ENCODE results near the gene MEI1. TPM values are rescaled to one million over a fixed set of nuclear protein-coding genes. Genes with fewer than 3 reads are reported as not detected.

The MEI1 gene
- total RNA-seq, 4 donors from 2014 or later: under 0.01 to 1.8 (median 0.44) TPM; not detected in 1

DNA sequence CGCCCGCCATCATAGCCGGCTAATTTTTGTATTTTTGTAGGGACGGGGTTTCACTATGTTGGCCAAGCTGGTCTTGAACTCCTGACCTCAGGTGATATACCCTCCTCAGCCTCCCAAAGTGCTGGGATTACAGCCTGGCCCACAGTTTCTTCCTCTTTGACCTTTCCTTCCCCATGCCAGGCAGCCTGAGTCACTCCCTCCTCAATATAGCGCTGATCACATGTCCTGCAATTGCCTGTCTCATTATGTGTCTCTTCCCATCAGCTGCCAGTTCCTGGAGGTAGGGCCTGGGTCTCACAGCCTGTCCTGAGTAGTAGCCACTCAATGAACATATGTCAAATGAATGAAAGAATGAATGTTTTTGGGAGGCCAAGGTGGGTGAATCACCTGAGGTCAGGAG lies 58.2 kb downstream of the MEI1 start:
- no peak for TF ChIP-seq EP300 (IDR thresholded peaks at IDR 0.05)
- TF ChIP-seq, protein P1, sequence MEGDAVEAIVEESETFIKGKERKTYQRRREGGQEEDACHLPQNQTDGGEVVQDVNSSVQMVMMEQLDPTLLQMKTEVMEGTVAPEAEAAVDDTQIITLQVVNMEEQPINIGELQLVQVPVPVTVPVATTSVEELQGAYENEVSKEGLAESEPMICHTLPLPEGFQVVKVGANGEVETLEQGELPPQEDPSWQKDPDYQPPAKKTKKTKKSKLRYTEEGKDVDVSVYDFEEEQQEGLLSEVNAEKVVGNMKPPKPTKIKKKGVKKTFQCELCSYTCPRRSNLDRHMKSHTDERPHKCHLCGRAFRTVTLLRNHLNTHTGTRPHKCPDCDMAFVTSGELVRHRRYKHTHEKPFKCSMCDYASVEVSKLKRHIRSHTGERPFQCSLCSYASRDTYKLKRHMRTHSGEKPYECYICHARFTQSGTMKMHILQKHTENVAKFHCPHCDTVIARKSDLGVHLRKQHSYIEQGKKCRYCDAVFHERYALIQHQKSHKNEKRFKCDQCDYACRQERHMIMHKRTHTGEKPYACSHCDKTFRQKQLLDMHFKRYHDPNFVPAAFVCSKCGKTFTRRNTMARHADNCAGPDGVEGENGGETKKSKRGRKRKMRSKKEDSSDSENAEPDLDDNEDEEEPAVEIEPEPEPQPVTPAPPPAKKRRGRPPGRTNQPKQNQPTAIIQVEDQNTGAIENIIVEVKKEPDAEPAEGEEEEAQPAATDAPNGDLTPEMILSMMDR (IDR thresholded peaks at IDR 0.05): no peak
- no peak for TF ChIP-seq POLR2A (IDR thresholded peaks at IDR 0.05)
- no peaks in the 10 kb centered on the region for H3K9me3 ChIP-seq

DNA sequence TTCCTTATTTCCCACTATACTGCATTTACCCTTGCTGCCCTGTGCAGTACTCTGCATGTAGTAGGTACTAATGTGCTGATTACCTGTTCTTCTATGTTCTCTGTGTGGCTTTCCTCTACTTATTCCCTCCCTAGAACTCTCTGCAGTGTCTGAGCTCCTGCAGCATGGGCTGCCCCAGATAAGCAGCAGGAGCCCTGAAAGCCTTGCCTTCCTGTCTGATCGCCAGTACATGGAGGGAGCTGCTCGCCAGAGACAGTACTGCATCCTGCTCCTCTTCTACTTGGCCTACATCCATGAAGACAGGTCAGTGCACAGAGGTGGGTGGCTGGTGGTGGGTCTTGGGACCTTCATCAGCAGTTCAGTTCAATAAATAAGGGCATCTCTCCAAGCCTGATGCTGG lies 58.9 kb downstream of the MEI1 start:
- Histone ChIP-seq H3K9me3 (no peaks in the 10 kb centered on the region), H3K4me1 (no peaks in the 10 kb centered on the region), H3K27ac (no peak overlapping the region), H3K36me3 (no peaks in the 10 kb centered on the region), H3K27me3 (no peaks in the 10 kb centered on the region), H3K4me3 (no peak overlapping the region)
- no peak for DNase-seq (ENCODE audit: low spot score in 2 of 2)
- WGBS, 2 donors: 54 to 89% methylated on average over 2 of the region's 2 CpGs
- TF ChIP-seq, protein P1 (IDR thresholded peaks at IDR 0.05): no peak
- TF ChIP-seq POLR2A (IDR thresholded peaks at IDR 0.05): no peak
- no peak for TF ChIP-seq EP300 (IDR thresholded peaks at IDR 0.05)

More for the DNA sequence above, 58.2 kb downstream of the MEI1 start:
- Histone ChIP-seq H3K27ac (no peak overlapping the region), H3K4me3 (no peak overlapping the region), H3K27me3 (no peaks in the 10 kb centered on the region), H3K36me3 (no peaks in the 10 kb centered on the region), H3K4me1 (no peaks in the 10 kb centered on the region)
- WGBS, 2 donors: 87 to 93% methylated on average over 5 of the region's 5 CpGs
- no peak for DNase-seq (ENCODE audit: low spot score in 2 of 2)

GRCh38 chr22:41762980-41763779 lies 63.9 kb downstream of the MEI1 start:
- H3K4me1 ChIP-seq: no peaks in the 10 kb centered on the region
- no peak overlapping the region for H3K27ac ChIP-seq
- no peaks in the 10 kb centered on the region for H3K9me3 ChIP-seq
- 64 to 69% methylated on average over 13 to 14 of the region's 14 CpGs for WGBS, 2 donors
- H3K36me3 ChIP-seq: no peaks in the 10 kb centered on the region
- TF ChIP-seq POLR2A (IDR thresholded peaks at IDR 0.05) (no peak), EP300 (IDR thresholded peaks at IDR 0.05) (no peak)
- TF ChIP-seq, protein P1 (IDR thresholded peaks at IDR 0.05): no peak
- H3K4me3 ChIP-seq: no peak overlapping the region
- H3K27me3 ChIP-seq: no peaks in the 10 kb centered on the region
- no peak for DNase-seq (ENCODE audit: low spot score in 2 of 2)

GRCh38 chr22:41766476-41766875 lies 67.2 kb downstream of the MEI1 start:
- TF ChIP-seq, protein P1 (IDR thresholded peaks at IDR 0.05): no peak
- TF ChIP-seq POLR2A (IDR thresholded peaks at IDR 0.05) (no peak), EP300 (IDR thresholded peaks at IDR 0.05) (no peak)
- Histone ChIP-seq H3K27me3 (no peaks in the 10 kb centered on the region), H3K27ac (no peak overlapping the region), H3K9me3 (no peaks in the 10 kb centered on the region), H3K4me1 (no peaks in the 10 kb centered on the region), H3K4me3 (no peak overlapping the region), H3K36me3 (no peaks in the 10 kb centered on the region)
- WGBS, 2 donors: 70 to 71% methylated on average over 5 of the region's 5 CpGs
- DNase-seq (ENCODE audit: low spot score in 2 of 2): no peak

DNA sequence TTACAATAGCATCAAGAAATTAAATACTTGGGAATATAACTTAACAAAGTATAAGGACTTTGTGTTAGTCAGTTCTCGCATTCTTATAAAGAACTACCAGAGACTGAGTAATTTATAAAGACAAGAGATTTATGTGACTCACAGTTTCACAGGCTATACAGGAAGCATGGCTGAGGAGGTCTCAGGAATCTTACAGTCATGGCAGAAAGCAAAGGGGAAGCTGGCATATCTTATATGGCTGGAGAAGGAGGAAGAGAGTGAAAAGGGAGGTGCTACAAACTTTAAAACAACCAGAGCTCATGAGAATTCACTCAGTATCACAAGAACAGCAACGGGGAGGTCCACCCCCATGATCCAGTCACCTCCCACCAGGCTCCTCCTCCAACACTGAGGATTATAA lies 69.1 kb downstream of the MEI1 start:
- DNase-seq (ENCODE audit: low spot score in 2 of 2): no peak

More for the DNA sequence above, 69.1 kb downstream of the MEI1 start:
- 61% methylated on average over 2 of the region's 2 CpGs for WGBS, 2 donors
- H3K9me3 ChIP-seq: no peaks in the 10 kb centered on the region
- no peak overlapping the region for H3K27ac ChIP-seq
- TF ChIP-seq EP300 (IDR thresholded peaks at IDR 0.05) (no peak), POLR2A (IDR thresholded peaks at IDR 0.05) (no peak)
- no peak overlapping the region for H3K4me3 ChIP-seq
- H3K4me1 ChIP-seq: no peaks in the 10 kb centered on the region
- H3K36me3 ChIP-seq: no peaks in the 10 kb centered on the region
- no peaks in the 10 kb centered on the region for H3K27me3 ChIP-seq
